Nephron (organoid): ENCODE measurements around the gene DNAL1.

Experiments used
- H3K27ac Mint-ChIP-seq, 3 experiments: 2 replicates each; pipeline ENCODE4 v1.8.0; 2020; ENCODE audit warnings: mixed read lengths in 3 of 3, mild to moderate bottlenecking in 2 of 3, moderate library complexity in 1 of 3
- H3K27me3 Mint-ChIP-seq: 2 replicates; pipeline ENCODE4 v1.8.0; 2021; ENCODE audit warnings: low read depth, mild to moderate bottlenecking, moderate library complexity, mixed read lengths
- H3K36me3 Mint-ChIP-seq: 2 replicates; pipeline ENCODE4 v1.8.0; 2020; ENCODE audit warnings: low read depth, mixed read lengths
- H3K4me1 Mint-ChIP-seq: 2 replicates; pipeline ENCODE4 v1.8.0; 2020; ENCODE audit warnings: mixed read lengths
- H3K4me3 Mint-ChIP-seq, 3 experiments: 2 replicates each; pipeline ENCODE4 v1.8.0; 2020; ENCODE audit warnings: mild to moderate bottlenecking in 3 of 3, mixed read lengths in 3 of 3, moderate library complexity in 2 of 3
- H3K9me3 Mint-ChIP-seq: 2 replicates; pipeline ENCODE4 v1.8.0; 2020; ENCODE audit warnings: mixed read lengths
- TF ChIP-seq, protein P1 (sequence below), 3 experiments: fragments of 200-600 bp; sonication (generic); IDR thresholded peaks; one replicate each; pipeline ENCODE4 v1.5.0; 2021; ENCODE audit warnings: antibody characterized with exemption in 3 of 3; ENCODE audit not compliant: unreplicated experiment in 3 of 3

The DNAL1 gene

GRCh38 chr14:73741876-73742519, 97.2 kb downstream of the DNAL1 start:
- Mint-ChIP-seq H3K4me1 (peaks cover 71% of the 10 kb centered on the region), H3K9me3 (no peaks in the 10 kb centered on the region), H3K27ac (peak overlapping the region; percentile 92 to 99 (median 96)), H3K4me3 (peak overlapping the region; percentile 44 to 66 (median 66)), H3K36me3 (peaks cover 3% of the 10 kb centered on the region), H3K27me3 (no peaks in the 10 kb centered on the region)
- TF ChIP-seq, protein P1, sequence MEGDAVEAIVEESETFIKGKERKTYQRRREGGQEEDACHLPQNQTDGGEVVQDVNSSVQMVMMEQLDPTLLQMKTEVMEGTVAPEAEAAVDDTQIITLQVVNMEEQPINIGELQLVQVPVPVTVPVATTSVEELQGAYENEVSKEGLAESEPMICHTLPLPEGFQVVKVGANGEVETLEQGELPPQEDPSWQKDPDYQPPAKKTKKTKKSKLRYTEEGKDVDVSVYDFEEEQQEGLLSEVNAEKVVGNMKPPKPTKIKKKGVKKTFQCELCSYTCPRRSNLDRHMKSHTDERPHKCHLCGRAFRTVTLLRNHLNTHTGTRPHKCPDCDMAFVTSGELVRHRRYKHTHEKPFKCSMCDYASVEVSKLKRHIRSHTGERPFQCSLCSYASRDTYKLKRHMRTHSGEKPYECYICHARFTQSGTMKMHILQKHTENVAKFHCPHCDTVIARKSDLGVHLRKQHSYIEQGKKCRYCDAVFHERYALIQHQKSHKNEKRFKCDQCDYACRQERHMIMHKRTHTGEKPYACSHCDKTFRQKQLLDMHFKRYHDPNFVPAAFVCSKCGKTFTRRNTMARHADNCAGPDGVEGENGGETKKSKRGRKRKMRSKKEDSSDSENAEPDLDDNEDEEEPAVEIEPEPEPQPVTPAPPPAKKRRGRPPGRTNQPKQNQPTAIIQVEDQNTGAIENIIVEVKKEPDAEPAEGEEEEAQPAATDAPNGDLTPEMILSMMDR (IDR thresholded peaks at IDR 0.05; ENCODE audit: unreplicated experiment in 3 of 3) = no peak

DNA sequence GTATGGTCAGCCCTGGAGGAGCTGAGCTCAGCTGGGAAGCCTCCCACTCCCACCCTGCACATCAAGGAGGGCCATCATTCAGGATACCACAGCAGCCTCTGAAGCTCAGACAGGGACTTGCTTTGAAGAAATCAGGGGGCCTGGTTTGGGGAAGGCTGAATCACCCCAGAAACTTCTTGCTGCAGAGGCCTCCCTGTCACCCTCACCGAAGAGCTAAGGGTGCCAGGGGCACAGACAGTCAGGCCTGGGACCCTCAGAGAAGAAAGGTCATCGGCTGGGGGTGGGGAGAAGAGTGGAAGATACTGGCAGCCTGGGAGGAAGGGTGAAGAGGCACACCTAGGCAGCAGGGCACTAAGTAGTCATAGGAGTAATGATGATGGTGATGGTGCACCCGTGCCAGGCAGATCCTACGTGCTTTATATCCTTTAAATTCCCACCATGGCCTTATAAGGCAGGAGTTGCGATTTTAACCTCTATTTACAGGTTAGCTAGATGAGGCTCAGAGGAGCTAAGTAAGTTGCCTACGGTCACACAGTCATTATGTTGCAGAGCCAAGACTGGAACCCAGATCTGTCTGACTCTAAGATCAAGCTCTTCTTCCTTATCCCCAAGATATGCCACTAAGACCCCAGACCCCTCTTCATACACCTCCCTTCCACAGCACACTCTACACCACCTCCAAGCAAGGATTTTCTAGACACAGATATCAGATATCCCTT, 97.9 kb downstream of the DNAL1 start:
- Mint-ChIP-seq H3K4me1 (peaks cover 76% of the 10 kb centered on the region), H3K27ac (peak overlapping the region; percentile 92 to 99 (median 96)), H3K9me3 (no peaks in the 10 kb centered on the region), H3K27me3 (no peaks in the 10 kb centered on the region), H3K36me3 (no peaks in the 10 kb centered on the region), H3K4me3 (peak overlapping the region; percentile 1 to 24 (median 3))
- TF ChIP-seq, protein P1 (IDR thresholded peaks at IDR 0.05; ENCODE audit: unreplicated experiment in 3 of 3) = no peak

DNA sequence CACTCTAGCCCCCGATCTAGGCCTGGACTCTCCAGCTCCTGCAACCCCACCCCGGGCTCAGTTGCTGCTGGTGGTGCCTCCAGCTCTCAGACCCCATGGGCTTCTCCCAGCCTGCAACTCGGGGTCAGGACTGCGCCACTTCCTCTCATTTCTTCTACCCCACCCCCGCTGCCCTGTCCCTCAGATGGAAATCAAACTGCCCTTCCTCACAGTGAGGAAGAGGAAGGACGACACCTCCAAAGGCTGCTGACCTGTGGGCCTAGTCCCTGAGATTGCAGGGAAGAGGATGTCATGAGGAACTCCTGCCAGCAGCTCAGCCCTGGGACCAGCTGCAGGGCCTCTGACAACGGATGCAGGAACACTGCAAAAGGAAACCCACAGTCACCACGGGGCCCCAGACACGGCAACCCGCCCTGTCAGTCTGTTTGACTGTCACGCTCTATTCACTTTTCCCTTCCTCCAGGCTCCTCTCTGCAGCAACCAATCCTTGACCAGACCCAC, 98.7 kb downstream of the DNAL1 start:
- H3K27ac Mint-ChIP-seq = peak overlapping the region; percentile 92 to 99 (median 96)
- peak overlapping the region; percentile 19 to 66 (median 57) for H3K4me3 Mint-ChIP-seq
- no peaks in the 10 kb centered on the region for H3K36me3 Mint-ChIP-seq
- TF ChIP-seq, protein P1 (IDR thresholded peaks at IDR 0.05; ENCODE audit: unreplicated experiment in 3 of 3) = no peak
- H3K27me3 Mint-ChIP-seq = no peaks in the 10 kb centered on the region
- H3K4me1 Mint-ChIP-seq = peaks cover 84% of the 10 kb centered on the region
- H3K9me3 Mint-ChIP-seq = no peaks in the 10 kb centered on the region

DNA sequence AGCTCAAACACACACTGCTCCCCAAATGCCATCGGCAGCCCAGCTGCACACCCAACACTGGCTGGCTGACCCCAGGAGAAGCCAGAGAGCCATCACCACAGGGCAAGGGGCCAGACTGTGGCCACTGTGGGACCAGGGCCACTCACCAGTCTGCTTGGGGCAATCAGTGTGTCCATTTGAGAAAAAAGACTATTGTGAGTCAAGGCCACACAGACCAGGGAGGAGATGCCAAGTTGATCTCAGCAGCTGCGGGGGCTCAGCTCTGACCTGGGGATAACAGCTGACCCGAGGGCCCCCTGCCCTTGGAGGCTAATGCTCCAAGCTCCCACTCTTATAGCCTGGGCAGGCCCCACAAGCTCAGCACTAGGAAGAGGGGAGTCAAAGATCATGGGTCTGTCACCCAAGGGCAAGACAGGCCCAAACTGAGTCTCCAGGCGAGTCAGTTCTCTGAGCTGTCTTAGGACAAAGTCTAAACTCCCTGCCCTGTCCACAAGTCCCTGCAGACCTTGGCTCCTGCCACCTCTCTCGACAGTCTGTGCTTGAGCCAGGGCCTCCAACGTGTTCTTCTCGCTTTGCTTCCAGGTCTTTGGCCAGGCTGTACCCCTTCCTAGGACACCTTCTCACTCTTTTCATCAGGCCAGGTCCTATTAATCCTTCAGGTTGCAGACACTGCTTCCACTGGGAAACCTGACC, 99.5 kb downstream of the DNAL1 start:
- Mint-ChIP-seq H3K36me3 (no peaks in the 10 kb centered on the region), H3K27ac (peak overlapping the region; percentile 92 to 99 (median 96)), H3K4me3 (peak overlapping the region in 1 of 3 experiments; percentile 37), H3K9me3 (no peaks in the 10 kb centered on the region), H3K4me1 (peaks cover 92% of the 10 kb centered on the region), H3K27me3 (no peaks in the 10 kb centered on the region)
- TF ChIP-seq, protein P1 (IDR thresholded peaks at IDR 0.05; ENCODE audit: unreplicated experiment in 3 of 3) = no peak

GRCh38 chr14:73744874-73745529, 100.2 kb downstream of the DNAL1 start:
- Mint-ChIP-seq H3K4me1 (peaks cover 98% of the 10 kb centered on the region), H3K27ac (peak overlapping the region; percentile 92 to 99 (median 96)), H3K4me3 (peak overlapping the region in 1 of 3 experiments; percentile 37), H3K27me3 (no peaks in the 10 kb centered on the region), H3K36me3 (no peaks in the 10 kb centered on the region), H3K9me3 (no peaks in the 10 kb centered on the region)
- TF ChIP-seq, protein P1 (IDR thresholded peaks at IDR 0.05; ENCODE audit: unreplicated experiment in 3 of 3) = no peak
